Measurements from ENCODE around the gene ERVH48-1.
A peak's percentile ranks its signal among the peaks of the same experiment; 100 is the strongest.
"Not testable (repeated sequence)": the region's sequence is repeated elsewhere in the genome, so short reads cannot be mapped to it uniquely, and the experiment has no call there.

Gene ERVH48-1

DNA sequence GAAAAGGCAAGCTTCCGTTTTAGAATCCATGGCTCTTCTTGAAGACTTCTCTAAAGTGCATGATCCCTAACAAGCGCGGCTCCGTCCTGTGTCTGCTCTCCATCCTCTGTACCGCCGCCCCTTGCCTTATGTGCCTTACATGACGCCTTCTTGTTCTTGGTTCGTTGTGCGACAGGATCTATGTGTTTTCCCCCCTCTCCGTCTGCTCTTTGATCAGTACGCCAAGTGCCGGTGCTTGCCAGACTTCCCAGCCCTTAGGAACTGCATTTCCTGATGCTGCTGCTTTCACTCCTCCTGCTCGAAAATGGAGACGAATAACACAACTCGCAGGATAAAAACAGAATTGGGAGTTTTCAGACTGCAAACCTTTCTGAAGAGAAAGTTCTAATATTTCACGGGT is 19.2 kb downstream of the ERVH48-1 start:
- ATAC-seq (no peak), DNase-seq (no peak)

DNA sequence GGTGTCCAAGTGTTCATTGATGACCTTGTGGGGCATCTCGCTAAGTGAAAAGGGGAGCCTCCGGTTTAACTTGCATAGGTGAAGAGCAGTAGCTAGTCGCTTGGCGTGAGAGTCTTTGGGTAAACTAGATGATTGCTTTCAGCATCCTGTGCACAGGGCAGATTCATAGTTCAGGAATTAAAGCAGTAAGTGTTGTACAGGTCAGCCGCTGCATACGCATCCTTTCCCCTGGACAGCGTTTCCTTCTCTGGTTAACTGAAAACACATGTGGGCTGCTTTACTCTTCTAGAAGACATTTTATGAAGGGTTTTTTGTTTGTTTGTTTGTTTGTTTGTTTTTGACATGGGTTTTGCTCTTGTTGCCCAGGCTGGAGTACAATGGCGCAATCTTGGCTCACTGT is 20.2 kb downstream of the ERVH48-1 start:
- no peak for DNase-seq
- no peak for ATAC-seq

DNA sequence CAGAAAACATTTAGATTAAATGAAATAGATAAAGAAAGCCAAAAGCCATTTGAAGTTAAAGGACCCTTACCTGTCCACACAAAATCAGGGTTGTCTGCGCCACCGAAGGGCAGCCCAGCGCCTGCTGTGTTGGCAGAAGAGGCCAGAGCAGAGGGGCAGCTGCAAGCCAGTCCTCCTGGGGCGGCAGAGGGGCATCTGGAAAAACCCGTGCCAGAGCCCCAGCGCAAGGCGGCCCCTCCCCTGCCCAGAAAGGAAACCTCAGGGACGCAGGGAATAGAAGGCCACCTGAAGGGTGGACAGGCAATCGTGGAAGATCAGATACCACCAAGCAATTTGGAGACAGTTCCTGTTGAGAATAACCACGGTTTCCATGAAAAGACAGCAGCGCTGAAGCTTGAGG is 21.6 kb downstream of the ERVH48-1 start:
- ATAC-seq (no peak), DNase-seq (no peak)

DNA sequence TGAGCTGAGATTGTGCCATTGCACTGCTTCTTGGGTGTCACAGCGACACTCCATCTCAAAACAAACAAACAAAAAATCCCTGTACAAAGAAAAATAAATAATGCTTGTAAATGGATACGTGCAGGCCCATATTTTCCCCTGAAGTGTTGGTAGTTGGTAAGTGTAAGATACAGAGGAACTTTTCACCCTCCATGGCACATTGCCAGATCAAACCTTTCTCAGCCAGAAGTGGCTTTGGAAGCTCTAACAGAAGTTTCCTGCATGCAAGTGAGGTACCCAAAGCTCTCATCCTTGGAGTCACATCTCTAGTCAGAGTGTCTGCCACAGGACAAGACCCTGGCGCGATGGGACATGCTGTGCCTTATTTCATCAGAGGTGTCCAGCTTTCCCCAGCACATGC is 25.0 kb downstream of the ERVH48-1 start:
- ATAC-seq (no peak), DNase-seq (no peak)

DNA sequence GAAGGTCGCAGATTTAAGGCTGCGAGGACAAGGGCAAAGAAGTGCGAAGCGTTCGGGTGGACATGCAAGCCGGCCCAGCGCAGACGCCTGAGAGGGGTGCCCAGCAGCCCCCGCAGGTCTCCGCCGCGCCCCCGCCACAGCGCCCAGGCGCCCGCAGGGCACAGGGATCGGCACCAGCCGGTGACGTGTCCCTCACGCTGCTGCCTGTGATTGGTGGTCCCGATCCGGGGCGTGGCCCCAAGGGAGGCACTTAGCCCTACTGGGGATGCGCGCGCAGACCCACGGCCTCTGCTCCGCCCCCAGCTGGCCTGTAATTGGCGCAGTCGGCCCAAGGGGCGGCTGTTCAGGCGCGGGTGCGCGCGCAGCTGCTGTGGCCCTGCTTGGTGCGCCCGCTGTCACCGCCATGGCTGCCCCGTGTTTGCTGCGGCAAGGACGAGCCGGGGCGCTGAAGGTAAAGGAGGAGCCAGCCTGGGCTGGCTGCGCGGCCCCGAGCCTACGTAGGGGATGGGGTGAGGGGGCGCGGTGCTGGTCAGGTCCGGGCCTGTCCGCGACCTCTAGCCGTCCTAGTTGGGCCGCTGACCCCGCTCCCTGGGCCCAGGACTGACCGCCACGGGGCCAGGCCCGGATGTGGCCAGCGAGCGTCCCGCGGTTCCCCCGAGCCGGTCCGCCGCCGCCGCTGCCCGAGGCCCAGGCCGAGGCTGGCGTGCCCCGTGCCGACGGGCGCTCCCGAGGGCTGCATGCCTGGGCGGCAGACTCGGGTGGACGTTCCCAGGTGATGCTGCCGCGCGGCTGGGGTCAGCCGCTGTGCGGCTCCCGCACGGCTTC is 32.3 kb downstream of the ERVH48-1 start, which contains the start of gene NDUFV3:
TSS of gene NDUFV3 (plus strand) at position 379 of the 825 bp plus-strand sequence. CDS start at position 404, 25 bp downstream.
- ATAC-seq (peak; percentile 98), DNase-seq (peak; percentile 100)

DNA sequence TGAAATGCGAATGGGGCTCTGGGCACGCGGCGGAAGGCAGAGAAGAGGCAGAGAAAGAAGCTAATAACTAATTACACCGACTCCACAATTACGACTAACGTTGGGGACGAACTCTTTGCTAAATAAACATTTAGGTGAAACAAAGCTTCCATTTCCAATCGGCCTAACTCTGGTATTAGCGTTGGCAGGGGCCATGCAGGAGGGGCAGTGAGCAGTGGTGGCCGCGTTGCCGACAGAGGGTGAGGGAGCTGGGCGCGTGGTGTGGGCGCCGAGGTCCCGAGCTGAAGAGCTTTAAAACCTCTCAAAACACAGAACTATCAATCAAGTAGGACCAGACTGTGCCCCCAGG is 32.9 kb downstream of the ERVH48-1 start:
- ATAC-seq: peak; percentile 7
- no peak for DNase-seq

DNA sequence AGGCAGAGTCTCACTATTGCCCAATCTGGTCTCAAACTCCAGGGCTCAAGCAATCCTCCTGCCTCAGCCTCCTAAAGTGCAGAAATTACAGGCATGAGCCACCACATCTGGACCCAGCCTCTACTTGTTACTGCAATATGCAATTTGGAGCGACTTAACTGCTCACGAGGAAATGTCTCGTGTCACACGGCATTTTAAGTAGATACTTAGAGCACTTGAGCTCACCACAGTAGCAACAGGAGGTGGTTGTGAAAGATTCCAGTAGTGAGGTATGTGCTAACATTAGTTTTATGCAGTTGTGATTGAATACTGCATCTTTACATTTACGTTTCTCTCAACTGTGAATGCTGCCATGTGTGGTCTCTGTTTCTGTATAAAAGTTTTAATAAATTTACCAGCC is 38.1 kb downstream of the ERVH48-1 start:
- no peak for DNase-seq
- no peak for ATAC-seq

DNA sequence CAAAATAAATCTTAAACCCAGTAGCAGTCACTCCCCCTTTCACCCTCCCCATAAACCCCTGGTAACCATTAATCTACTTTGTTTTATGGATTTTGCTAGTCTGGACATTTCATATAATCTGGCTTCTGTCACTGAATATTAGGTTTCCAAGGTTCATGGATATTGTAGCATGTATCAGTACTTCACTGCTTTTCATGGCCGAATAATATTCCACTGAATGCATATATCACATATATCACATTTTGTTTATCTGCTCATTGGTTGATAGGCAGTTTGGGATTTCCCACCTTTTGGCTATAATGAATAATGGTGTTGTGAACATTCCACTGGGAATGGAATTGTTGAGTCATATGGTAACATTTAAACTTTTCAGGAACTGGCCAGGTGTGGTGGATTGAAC is 41.5 kb downstream of the ERVH48-1 start:
- DNase-seq (no peak), ATAC-seq (no peak)

DNA sequence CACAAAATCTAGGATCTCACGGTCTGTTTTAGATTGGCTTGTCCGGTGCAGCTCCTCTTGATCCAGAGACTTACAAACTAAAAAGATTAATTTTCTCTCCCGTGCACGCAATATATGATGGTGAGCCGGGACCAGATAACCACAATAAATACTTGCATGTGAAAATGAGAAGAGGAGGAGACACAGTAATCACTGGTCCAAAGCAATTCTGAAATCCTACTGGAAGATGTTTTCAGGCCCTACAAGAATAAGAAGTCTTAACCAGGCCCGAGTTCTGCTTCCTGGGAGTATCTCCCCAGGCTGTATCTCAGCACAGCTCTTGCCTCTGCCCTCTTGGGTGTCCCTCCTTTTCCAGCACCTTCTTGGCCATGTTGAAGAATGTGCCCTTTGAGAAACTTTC is 45.1 kb downstream of the ERVH48-1 start:
- ATAC-seq: no peak
- no peak for DNase-seq

DNA sequence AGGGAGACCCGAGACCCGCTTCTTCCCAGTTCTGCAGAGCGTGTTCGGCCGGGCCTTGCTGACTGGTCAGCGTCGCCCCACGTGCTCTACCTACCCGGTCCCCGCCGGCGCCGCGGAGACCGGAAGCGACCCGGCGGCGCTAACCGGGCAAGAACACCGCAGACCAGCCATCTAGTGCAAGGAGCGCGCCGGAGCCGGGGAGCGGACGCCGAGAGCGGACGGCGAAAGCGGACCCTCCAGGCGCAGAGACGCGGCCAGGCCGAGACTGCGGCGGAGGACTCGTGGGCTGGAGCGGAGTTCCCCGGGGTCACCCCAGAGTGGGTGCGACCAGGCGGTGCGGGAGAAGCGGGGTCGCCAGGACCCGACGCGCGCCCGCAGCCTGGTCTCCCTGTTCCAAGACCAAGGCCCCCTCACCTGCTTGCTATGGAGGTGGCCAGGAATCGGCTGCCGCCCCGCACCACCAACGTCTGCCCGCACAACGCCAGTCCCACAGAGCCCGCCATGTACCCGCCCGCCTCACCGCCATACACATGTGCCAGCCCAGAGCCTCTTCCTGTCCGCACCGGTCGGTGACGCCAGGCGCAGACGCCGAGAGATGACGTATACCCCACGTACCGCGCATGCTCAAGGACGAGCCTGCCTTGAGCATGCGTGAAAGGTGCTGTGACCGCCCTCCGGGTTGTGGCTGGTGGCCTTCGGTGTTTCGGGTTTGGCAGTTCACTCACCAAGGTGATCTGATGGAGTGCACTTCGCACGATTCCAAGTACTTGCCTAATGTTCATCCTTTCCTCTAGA is 46.2 kb downstream of the ERVH48-1 start, which contains the start of gene WDR4:
TSS of gene WDR4 (minus strand) at position 547 of the 795 bp plus-strand sequence. CDS start at position 503, 44 bp downstream.
- ATAC-seq (peak; percentile 95), DNase-seq (peak; percentile 98)

DNA sequence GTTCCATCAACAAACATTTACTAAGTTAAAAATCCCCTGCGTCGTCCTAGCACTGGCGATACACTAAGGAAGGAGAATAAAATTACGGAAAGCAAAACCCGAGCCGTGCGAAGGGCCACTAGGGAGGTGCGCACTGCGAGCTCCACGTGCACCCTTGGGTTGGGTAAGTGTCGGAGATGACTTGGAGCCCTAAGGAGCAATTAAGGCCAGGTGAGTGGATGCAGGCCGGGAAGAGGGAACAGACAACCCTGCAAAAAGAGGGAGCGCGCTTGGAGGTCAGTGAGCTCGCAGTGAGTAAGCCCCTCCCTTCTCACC is 46.8 kb downstream of the ERVH48-1 start:
- no peak for DNase-seq
- ATAC-seq: peak; percentile 6

DNA sequence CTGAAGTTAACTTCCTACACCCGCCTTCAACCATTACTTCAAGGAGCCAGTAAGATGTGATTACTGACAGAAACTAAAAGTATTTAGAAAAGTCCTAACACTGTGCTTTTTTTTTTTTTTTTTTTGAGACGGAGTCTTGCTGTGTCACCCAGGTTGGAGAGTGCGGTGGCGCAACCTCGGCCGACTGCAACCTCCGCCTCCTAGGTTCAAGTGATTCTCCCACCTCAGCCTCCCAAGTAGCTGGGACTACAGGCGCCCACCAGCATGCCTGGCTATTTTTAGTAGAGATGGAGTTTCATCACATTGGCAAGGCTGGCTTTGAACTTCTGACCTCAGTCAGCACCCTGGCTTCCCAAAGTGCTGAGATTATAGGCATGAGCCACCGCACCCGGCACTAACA is 49.6 kb downstream of the ERVH48-1 start:
- ATAC-seq, DNase-seq: not testable (repeated sequence)

DNA sequence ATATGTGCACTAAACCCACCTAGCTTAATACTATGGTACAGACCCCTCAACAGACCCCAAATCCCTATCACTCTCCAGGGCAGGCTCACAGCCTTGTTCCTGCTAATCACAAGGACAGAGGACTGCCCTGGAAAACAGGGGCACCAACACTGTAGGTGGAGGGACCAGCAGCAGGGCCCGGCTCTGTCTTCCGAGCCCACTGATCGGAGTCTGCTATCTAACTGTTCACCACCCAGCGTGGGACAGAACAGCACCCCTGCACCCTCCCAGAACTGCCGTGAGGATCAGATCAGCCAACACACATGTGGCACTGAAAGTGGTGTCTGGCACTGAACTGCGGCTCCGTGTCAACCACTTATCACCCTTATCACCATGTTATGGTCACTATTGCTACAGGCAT is 52.3 kb downstream of the ERVH48-1 start:
- ATAC-seq: no peak
- DNase-seq: no peak

DNA sequence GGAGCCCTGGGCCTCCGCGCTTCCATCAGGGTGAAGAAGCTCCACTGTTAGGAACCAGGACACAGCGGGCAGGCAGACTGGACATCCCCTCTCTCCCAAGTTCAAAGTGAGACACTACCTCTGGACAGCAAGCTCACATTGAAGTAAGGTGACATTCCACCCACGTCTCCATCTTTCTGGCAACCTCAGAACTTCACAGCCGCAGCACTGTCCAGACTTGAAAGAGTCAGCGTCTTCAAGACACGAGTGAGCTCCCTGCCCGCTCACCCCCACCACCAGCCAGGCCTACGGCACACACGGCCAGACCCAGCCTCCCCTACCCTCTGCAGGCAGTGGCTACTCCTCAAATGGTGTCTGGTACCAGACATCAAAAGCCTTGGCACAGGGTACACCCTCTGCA is 57.2 kb downstream of the ERVH48-1 start:
- DNase-seq (no peak), ATAC-seq (no peak)

All from stimulated activated naive CD8-positive, alpha-beta T cell treated with anti-CD3 and anti-CD28 coated beads, Interleukin-15, Interleukin-2, amounts not matched to agents 100 U/mL and 50 U/mL, for 24 hours (primary cell).